Parathyroid adenoma (tissue), 2 donors: ENCODE data around the gene DNM3.

Experiments used
- H2AFZ ChIP-seq: fragments of 300-600 bp; sonication (generic); one replicate; pipeline ENCODE4 v1.7.0; 2017; ENCODE audit warnings: antibody characterized with exemption, mild to moderate bottlenecking
- H3K27ac ChIP-seq: fragments of 300-600 bp; sonication (generic); one replicate; pipeline ENCODE4 v1.7.0; 2017
- H3K27me3 ChIP-seq: fragments of 300-600 bp; sonication (generic); one replicate; pipeline ENCODE4 v1.7.0; 2017; ENCODE audit warnings: low read length; ENCODE audit not compliant: control insufficient read depth, insufficient read depth
- H3K36me3 ChIP-seq: fragments of 300-600 bp; sonication (generic); one replicate; pipeline ENCODE4 v1.7.0; 2017; ENCODE audit warnings: low read length; ENCODE audit not compliant: control insufficient read depth, insufficient read depth
- H3K4me1 ChIP-seq: fragments of 300-600 bp; sonication (generic); one replicate; pipeline ENCODE4 v1.7.0; 2017; ENCODE audit warnings: control low read depth
- H3K4me2 ChIP-seq: fragments of 300-600 bp; sonication (generic); one replicate; pipeline ENCODE4 v1.7.0; 2017; ENCODE audit warnings: low read length
- H3K4me3 ChIP-seq: fragments of 300-600 bp; sonication (generic); one replicate; pipeline ENCODE4 v1.7.0; 2017; ENCODE audit warnings: low read depth, low read length
- H3K79me2 ChIP-seq: fragments of 300-600 bp; sonication (generic); one replicate; pipeline ENCODE4 v1.7.0; 2017; ENCODE audit warnings: control low read depth
- H3K9ac ChIP-seq: fragments of 300-600 bp; sonication (generic); one replicate; pipeline ENCODE4 v1.7.0; 2017; ENCODE audit warnings: mild to moderate bottlenecking
- H3K9me3 ChIP-seq: fragments of 300-600 bp; sonication (generic); one replicate; pipeline ENCODE4 v1.7.0; 2017; ENCODE audit warnings: low read length; ENCODE audit not compliant: control insufficient read depth
- TF ChIP-seq, protein P1 (sequence below): fragments of 300-600 bp; sonication (generic); IDR thresholded peaks from one replicate; pipeline ENCODE4 v1.7.0; 2017; ENCODE audit warnings: antibody characterized with exemption, mild to moderate bottlenecking
- donor health status: primary hyperparathyroidism.

The DNM3 gene

DNA sequence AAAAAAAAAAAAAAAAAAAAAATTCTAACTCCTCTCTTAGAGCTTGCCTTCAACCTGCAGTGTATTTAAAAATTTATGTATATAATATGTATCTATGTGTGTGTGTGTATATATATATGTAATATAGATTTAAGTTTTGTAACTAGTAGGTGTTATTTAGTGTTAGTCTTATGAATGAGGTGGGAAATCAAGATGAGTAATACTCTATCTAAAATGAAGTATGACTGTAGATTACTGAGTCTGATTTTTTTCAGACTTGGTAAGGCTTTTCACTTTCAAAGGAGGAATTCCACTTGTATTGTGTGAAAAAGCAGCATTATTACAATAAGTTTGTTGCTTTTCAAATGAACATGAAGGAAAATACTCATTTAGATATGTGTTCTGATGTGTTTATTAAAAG lies 5.4 kb upstream of the DNM3 start:
- no peak overlapping the region for H2AFZ ChIP-seq
- no peak overlapping the region for H3K9ac ChIP-seq
- no peak overlapping the region for H3K27ac ChIP-seq
- H3K4me3 ChIP-seq, result no peak overlapping the region
- H3K4me1 ChIP-seq, result no peaks in the 10 kb centered on the region
- TF ChIP-seq, protein P1, sequence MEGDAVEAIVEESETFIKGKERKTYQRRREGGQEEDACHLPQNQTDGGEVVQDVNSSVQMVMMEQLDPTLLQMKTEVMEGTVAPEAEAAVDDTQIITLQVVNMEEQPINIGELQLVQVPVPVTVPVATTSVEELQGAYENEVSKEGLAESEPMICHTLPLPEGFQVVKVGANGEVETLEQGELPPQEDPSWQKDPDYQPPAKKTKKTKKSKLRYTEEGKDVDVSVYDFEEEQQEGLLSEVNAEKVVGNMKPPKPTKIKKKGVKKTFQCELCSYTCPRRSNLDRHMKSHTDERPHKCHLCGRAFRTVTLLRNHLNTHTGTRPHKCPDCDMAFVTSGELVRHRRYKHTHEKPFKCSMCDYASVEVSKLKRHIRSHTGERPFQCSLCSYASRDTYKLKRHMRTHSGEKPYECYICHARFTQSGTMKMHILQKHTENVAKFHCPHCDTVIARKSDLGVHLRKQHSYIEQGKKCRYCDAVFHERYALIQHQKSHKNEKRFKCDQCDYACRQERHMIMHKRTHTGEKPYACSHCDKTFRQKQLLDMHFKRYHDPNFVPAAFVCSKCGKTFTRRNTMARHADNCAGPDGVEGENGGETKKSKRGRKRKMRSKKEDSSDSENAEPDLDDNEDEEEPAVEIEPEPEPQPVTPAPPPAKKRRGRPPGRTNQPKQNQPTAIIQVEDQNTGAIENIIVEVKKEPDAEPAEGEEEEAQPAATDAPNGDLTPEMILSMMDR, result no peak
- no peaks in the 10 kb centered on the region for H3K36me3 ChIP-seq
- no peaks in the 10 kb centered on the region for H3K79me2 ChIP-seq
- H3K9me3 ChIP-seq, result no peaks in the 10 kb centered on the region
- no peak overlapping the region for H3K4me2 ChIP-seq
- H3K27me3 ChIP-seq, result no peaks in the 10 kb centered on the region

DNA sequence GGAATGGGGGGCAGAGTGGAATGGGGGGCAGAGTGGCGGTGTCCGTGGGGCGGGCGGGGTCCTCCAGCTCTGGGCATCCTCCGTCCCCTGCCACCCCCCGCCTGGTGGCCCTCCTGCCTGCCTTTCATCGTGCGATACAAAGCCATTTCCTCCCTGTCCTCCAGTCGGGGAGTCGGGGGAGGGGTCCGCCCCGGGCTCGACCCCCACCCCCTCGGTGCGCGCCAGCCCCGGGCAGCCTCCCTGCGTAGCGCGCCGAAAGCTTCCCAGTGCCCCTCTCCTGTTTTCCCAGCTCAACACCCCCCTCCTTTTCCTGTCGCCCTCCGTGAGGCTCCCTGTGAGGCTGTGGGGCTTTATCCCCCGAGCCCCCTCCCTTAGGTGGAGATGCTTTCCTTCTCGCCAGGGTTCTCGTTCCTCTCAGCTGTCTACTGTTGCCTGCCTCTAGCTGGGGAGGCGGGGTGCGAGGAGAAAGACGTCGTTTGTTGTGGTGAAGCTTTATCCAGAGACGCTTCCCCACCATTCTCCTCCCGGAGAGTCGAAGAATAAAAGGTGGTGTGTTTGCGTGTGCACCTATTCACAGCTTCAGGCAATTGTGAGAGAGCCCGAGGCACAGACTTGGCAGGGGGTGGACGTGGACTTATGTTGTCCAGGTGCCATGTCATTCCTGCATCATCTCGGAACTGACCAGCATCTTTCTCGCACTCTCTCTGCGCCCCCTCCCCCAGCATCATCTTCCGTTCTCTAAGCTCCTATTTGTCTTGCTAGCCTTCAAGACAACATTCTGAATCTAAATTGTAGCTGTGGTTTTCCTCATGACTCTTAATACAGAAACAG lies 848 bp downstream of the DNM3 start:
- Histone ChIP-seq H3K4me1 (no peaks in the 10 kb centered on the region), H3K4me2 (peak overlapping the region; percentile 95), H3K27me3 (no peaks in the 10 kb centered on the region), H3K79me2 (no peaks in the 10 kb centered on the region), H3K9me3 (no peaks in the 10 kb centered on the region), H3K36me3 (no peaks in the 10 kb centered on the region), H3K27ac (peak overlapping the region; percentile 1), H3K9ac (no peak overlapping the region), H3K4me3 (peak overlapping the region; percentile 59), H2AFZ (peak overlapping the region; percentile 95)
- TF ChIP-seq, protein P1, result no peak

DNA sequence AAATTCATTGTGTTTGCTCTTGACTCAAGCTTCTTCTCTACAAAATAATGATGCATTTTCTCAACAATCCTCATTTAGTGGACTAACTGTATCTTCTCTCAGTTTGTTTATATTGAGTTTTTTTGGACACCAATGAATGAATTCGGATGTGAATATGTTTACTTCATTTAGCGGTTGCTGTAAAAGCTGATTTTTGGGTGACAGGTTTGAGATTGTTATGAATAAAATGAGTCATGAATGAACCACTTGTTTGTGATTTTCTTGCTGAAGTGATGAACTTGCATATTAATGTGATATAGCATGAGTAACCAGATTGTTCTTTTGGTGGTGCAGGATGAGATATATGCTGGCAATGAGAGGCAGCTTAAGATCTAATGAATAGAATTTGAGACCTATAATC lies 3.1 kb downstream of the DNM3 start:
- no peaks in the 10 kb centered on the region for H3K9me3 ChIP-seq
- TF ChIP-seq, protein P1, result no peak
- no peak overlapping the region for H3K27ac ChIP-seq
- H3K27me3 ChIP-seq, result no peaks in the 10 kb centered on the region
- no peak overlapping the region for H3K4me2 ChIP-seq
- H3K36me3 ChIP-seq, result no peaks in the 10 kb centered on the region
- no peak overlapping the region for H3K9ac ChIP-seq
- H3K4me3 ChIP-seq, result no peak overlapping the region
- no peaks in the 10 kb centered on the region for H3K79me2 ChIP-seq
- no peaks in the 10 kb centered on the region for H3K4me1 ChIP-seq
- H2AFZ ChIP-seq, result no peak overlapping the region

DNA sequence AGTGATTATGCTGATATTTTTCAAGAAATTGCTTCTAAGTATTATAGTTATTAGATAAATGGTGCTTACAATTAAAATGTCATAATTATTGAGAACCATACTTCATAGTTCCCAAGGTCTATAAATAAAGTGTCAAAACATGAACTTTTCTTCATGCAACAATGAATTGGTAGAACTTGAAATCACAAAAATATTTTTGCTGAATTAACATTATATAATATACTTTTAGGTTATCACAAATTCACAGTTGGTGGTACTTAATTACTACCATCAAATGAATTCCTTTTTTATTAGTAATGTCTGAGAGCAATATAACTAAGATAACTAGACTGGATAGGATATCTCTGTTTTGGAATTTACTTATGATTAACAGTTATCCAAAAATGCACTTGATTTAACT lies 4.7 kb downstream of the DNM3 start:
- H3K36me3 ChIP-seq, result no peaks in the 10 kb centered on the region
- H3K9me3 ChIP-seq, result no peaks in the 10 kb centered on the region
- no peak overlapping the region for H3K9ac ChIP-seq
- H3K27me3 ChIP-seq, result no peaks in the 10 kb centered on the region
- H3K4me1 ChIP-seq, result no peaks in the 10 kb centered on the region
- H3K27ac ChIP-seq, result no peak overlapping the region
- H2AFZ ChIP-seq, result no peak overlapping the region
- no peak overlapping the region for H3K4me2 ChIP-seq
- TF ChIP-seq, protein P1, result no peak
- H3K79me2 ChIP-seq, result no peaks in the 10 kb centered on the region
- H3K4me3 ChIP-seq, result no peak overlapping the region
